ENCODE measurements around the gene C1QTNF1.

The C1QTNF1 gene

DNA sequence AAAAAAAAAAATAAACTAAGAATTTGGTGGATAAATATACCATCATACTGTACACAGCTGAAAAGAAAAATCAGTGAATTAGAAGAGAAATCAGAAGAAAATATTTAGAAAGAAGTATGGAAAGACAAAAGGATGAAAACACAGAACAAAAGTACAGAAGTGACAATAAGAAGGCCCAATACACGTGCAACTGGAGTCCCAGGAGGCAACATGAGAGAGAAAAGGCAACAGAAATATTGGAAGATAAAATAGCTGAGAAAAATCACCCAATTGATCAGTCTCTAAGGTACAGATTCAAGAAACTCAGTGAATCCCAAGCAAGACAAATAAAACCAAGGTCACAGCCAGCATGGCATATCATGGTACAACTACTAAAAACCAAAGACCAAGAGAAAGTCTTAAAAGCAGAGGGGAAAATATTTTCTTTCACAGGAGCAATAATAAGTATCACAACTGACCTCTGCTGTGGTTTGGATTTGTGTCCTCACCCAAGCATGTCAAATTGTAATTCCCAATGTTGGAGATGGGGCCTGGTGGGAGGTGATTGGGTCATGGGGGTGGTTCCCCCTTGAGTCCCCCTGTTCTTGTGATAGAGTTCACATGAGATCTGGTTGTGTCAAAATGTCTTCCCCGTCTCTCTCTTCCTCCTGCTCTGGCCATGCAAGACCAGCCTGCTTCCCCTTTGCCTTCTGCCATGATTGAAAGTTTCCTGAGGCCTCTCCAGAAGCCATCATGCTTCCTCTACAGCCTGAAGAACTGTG is 30.4 kb downstream of the C1QTNF1 start:
- TF ChIP-seq, protein P1, sequence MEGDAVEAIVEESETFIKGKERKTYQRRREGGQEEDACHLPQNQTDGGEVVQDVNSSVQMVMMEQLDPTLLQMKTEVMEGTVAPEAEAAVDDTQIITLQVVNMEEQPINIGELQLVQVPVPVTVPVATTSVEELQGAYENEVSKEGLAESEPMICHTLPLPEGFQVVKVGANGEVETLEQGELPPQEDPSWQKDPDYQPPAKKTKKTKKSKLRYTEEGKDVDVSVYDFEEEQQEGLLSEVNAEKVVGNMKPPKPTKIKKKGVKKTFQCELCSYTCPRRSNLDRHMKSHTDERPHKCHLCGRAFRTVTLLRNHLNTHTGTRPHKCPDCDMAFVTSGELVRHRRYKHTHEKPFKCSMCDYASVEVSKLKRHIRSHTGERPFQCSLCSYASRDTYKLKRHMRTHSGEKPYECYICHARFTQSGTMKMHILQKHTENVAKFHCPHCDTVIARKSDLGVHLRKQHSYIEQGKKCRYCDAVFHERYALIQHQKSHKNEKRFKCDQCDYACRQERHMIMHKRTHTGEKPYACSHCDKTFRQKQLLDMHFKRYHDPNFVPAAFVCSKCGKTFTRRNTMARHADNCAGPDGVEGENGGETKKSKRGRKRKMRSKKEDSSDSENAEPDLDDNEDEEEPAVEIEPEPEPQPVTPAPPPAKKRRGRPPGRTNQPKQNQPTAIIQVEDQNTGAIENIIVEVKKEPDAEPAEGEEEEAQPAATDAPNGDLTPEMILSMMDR (IDR thresholded peaks at IDR 0.05; ENCODE audit: insufficient read depth, low read length, missing control alignments) = no peak
- H3K4me3 ChIP-seq (ENCODE audit: low read depth, low read length) = no peak overlapping the region
- POLR2A ChIA-PET = no interaction called here
- no peak for DNase-seq (ENCODE audit: low read depth, low spot score)
- CTCF ChIA-PET = interaction anchor here (0.8 to 3.3 kb wide), 10 partner anchors 8 to 340 kb away, joined by 3 to 11 read pairs (median 5); no protein-coding TSS in a partner anchor

DNA sequence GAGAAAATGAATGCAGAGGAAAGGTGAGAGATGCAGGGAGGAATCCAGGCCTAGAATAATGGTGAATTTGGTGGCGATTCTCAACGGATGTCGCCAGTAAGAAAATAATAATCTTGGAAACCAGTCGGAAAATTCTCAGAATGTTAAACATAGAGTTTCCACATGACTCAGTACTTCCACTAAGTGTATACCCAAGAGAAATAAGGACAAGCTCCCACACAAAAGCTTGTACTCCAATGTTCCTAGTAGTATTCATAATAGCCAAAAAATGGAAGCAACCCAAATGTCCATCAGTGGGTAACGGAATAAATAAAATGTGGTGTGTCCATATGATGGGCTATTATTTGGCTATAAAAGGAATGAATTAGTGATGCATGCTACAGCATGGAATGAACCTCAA is 31.2 kb downstream of the C1QTNF1 start:
- ChIA-PET POLR2A (no interaction called here), CTCF (interaction anchor here (1.0 to 3.3 kb wide), 4 partner anchors 9 to 339 kb away, joined by 3 to 11 read pairs (median 6); no protein-coding TSS in a partner anchor)
- TF ChIP-seq, protein P1 (IDR thresholded peaks at IDR 0.05; ENCODE audit: insufficient read depth, low read length, missing control alignments) = no peak
- no peak for DNase-seq (ENCODE audit: low read depth, low spot score)
- H3K4me3 ChIP-seq (ENCODE audit: low read depth, low read length) = no peak overlapping the region

DNA sequence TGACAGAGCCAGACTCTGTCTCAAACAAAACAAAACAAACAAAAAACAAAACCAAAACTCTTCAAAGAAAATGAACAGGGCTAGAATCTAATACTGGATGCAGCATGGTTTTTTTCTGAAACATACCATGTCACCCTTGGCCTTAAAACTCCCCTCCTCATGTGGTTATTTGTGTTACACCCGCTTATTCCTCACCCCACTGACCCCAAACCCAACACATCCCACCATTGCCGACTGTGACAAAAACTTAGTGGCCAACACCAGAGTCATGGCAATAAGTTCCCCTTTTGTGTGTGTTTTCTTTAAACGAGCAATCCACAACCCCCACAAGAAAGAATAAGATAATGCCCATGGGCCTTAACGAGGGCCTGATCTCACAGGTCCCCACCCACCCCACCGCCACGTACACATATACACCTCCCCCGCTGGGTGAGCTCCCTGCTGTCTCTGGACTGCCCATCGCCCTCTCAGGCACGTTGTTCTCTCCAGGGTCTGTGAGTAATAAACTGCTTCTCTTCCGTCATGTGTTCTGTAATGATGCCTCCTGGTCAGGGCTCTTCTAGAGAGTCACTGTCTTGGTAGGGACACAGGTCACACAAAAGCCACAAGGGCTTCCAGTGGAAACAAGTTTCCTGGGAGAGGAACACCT is 33.9 kb downstream of the C1QTNF1 start:
- TF ChIP-seq, protein P1 (IDR thresholded peaks at IDR 0.05; ENCODE audit: insufficient read depth, low read length, missing control alignments) = no peak
- CTCF ChIA-PET = no interaction called here
- no peak overlapping the region for H3K4me3 ChIP-seq (ENCODE audit: low read depth, low read length)
- no peak for DNase-seq (ENCODE audit: low read depth, low spot score)
- POLR2A ChIA-PET = no interaction called here

DNA sequence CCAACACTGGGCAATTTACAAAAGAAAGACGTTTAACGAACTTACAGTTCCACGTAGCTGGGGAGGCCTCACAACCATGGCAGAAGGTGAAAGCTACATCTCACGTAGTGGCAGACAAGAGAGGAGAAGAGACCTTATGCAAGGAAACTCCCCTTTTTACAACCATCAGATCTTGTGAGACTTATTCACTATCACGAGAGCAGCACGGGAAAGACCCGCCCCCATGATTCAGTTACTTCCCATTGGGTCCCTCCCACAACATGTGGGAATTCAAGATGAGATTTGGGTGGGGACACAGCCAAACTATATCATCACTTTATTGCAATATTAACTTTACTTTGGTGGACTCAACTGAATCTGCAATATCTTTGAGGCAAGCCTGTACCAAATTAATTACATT is 38.7 kb downstream of the C1QTNF1 start:
- DNase-seq (ENCODE audit: low read depth, low spot score) = no peak
- TF ChIP-seq, protein P1 (IDR thresholded peaks at IDR 0.05; ENCODE audit: insufficient read depth, low read length, missing control alignments) = no peak
- ChIA-PET POLR2A (no interaction called here), CTCF (interaction anchor here (0.7 to 4.6 kb wide), 10 partner anchors 9 to 338 kb away, joined by 3 to 39 read pairs (median 4); partner anchors contain the start of gene ENGASE)
- H3K4me3 ChIP-seq (ENCODE audit: low read depth, low read length) = no peak overlapping the region

DNA sequence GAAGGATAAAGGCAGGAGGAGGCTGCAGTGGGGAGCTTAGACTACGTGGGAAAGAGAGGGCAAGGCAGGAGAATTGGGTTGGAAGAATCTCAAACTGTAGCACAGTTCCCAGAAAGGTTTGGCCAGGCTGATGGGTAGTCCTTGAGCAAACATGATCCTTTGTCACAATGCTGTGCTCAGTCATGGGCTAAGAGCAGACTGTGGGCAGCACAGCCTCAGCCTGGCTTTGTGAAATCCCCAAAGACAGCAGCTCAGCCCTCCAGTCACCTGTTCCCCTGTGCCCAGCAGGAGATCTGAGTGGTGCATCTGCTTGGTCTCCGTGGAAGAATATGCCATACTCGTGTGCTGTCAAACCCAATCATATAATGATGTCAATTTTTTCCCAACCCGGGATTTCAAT is 40.1 kb downstream of the C1QTNF1 start:
- TF ChIP-seq, protein P1 (IDR thresholded peaks at IDR 0.05; ENCODE audit: insufficient read depth, low read length, missing control alignments) = no peak
- CTCF ChIA-PET = interaction anchor here (1.0 to 4.6 kb wide), 8 partner anchors 10 to 327 kb away, joined by 3 to 36 read pairs (median 19); partner anchors contain the start of gene ENGASE
- POLR2A ChIA-PET = no interaction called here
- H3K4me3 ChIP-seq (ENCODE audit: low read depth, low read length) = no peak overlapping the region
- no peak for DNase-seq (ENCODE audit: low read depth, low spot score)

DNA sequence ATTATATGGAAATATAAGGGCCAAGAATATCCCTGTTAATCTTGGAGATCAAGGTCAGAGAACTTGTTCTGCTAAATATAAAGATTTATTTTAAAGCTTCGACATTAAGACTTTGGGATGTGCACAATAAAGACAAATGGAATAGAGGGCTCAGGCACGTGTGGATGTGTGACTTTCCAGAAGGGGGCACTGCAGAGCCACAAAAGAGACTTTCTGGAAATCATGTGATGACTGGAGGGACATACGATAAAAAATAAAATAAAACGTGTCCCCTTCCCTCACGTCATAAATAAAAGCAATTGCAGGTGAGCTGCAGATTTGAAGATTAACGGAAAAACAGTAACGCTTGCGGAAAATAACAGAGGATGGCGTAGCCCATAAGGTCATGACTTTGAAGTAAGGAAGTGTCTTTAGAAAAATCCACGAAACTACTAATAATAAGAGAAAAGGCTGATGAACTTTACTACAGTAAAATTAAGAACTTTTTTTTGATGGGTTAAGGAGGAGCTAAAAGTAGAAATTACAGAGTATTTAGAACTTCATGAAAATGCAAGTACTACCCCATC is 41.2 kb downstream of the C1QTNF1 start:
- ChIA-PET CTCF (interaction anchor here (0.7 to 4.6 kb wide), 19 partner anchors 9 to 644 kb away, joined by 3 to 36 read pairs (median 5); partner anchors contain the start of gene ENGASE), POLR2A (no interaction called here)
- DNase-seq (ENCODE audit: low read depth, low spot score) = no peak
- H3K4me3 ChIP-seq (ENCODE audit: low read depth, low read length) = no peak overlapping the region
- TF ChIP-seq, protein P1 (IDR thresholded peaks at IDR 0.05; ENCODE audit: insufficient read depth, low read length, missing control alignments) = peak; percentile 40
